Stimulated activated CD8-positive, alpha-beta memory T cell treated with anti-CD3 and anti-CD28 coated beads, Interleukin-15, amount 100 ng/mL, for 24 hours (primary cell): Measurements from ENCODE around the gene CEACAM3.

ENCODE experiments used
- DNase-seq: peaks from one replicate; pipeline ENCODE4 v3.0.0-alpha.2; 2020; ENCODE audit warnings: low read depth

CEACAM3 gene

DNA sequence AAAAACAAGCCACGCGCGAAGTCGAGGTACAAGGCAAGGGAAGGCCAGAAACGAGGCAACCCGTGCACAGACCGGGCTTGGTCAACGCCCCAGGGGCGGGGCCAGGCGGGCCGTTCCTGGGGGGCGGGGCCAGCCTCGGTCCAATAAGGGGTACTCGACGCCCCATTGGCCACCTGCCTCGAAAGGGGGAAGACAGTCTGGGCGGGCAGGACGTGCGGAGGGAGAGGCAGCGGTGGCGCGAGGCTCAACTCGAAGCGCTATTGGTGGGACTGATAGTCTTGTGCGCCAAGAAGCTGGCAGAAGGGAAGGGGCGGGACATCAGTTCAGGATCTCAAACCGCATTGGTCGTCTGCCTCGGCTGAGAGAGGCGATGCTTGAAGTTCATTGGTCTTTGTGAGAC is 48.2 kb downstream of the CEACAM3 start, which contains the start of gene LYPD4:
Gene LYPD4 (minus strand): TSS at position 83 of the 400 bp plus-strand sequence. CDS start 5,398 bp downstream, outside the sequence.
- DNase-seq = no peak

DNA sequence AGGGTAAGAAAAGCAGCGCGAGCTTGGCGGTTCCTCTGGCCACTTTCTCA is 48.4 kb downstream of the CEACAM3 start, which contains the start of gene DMRTC2:
Gene DMRTC2 (plus strand): TSS at position 42 of the 50 bp plus-strand sequence. CDS start 2,387 bp downstream, outside the sequence.
- DNase-seq = no peak

DNA sequence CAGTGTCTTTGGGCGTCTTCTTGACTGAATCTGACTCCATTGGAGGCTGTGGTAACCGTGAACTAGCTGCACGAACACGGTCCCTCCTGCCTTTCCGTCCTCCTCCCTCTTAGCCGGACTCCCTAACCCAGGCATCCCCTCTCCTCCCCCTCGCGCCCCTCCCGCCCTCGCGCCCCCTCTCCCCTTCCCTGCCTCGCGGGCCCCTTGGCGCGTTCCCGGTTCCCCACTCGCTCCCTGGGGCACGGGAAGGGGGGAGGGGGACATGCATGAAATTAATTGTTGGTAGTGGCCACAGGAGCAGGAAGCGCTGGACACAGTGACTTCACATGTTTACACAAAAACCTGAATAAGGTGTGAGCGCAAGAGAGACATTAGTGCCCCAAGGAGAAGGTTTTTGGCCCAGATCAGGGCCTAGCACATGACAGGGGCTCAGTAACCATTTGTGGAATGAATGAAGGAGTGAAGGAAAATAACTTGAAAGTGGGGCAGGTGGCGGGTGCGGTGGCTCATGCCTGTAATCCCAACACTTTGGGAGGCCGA is 48.7 kb downstream of the CEACAM3 start:
- DNase-seq = no peak

DNA sequence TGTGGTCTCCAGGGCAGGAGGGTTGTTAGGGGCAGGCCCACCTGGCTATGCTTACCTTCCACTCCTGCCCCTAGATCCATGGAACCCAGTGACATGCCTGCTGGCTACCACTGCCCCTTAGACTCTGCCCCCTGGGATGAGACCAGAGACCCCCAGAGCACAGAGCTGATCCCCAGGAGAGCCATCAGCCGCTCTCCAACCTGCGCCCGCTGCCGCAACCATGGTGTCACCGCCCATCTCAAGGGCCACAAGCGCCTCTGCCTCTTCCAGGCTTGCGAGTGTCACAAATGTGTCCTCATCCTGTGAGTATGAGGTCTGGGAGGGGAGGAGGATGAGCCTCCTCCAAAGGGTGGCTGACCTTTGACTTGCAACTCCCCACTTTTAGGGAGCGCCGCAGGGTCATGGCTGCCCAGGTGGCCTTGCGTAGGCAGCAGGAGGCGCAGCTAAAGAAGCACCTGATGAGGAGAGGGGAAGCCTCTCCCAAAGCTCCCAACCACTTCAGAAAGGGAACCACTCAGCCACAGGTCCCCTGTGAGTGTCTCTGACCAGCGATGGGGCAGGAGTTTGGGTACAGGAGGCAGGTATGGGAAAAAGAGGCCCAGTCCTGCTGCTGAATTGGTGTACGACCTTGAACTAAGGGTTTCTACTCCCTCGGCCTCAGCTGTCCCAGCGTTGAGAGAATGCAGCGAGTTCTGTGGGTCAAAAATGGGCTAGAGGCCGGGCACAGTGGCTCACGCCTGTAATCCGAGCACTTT is 51.1 kb downstream of the CEACAM3 start:
- no peak for DNase-seq

DNA sequence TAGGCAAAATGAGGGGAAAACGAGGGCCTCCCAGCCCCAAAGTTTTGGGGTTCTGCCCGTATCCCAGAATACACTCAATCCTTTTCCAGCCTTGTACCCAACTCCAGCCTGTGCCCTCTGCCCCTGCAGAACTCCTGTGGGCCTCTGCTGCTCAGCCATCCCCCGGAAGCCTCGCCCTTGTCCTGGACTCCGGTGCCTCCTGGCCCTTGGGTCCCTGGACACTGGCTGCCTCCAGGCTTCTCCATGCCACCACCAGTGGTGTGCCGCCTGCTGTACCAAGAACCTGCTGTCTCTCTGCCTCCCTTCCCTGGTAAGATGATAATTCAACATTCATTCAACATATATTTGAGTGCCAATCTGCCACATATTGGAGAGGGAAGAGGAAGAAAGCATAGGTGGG is 52.3 kb downstream of the CEACAM3 start:
- DNase-seq = no peak

DNA sequence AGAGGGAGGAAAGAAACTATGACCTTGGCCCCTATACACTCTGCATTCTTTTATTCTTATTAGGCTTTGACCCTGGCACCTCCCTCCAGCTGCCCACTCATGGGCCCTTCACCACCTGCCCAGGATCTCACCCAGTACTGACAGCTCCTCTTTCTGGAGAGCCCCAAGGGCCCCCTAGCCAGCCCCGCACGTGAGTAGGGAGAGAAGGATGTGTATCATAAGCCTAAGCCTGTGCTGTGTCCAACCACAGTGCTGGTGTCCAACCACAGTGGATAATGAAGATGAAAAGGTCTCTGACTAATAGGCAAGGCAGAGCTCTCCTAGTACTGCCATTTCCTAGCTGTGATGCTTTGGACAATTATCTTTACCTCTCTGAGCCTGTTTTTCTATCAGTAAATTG is 52.7 kb downstream of the CEACAM3 start:
- DNase-seq = no peak

DNA sequence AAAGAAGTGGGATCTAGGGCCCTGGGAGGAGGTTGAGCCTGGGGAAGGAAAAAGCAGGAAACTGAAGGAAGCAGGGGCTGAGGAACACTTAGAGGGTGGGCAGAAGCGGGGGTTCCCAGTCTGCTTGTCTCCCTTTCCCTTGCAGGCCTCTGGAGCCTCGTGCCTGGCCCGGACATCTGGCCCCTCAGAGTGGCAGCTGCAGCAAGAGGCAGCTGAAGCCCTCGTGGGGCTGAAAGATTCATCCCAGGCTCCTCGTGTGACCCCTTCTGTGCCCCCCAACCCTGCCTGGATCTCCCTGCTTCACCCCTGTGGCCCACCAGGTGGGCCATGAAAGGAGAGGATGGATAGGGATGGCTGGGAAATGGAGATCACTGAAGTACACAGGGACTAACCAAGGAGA is 54.0 kb downstream of the CEACAM3 start:
- DNase-seq = no peak

DNA sequence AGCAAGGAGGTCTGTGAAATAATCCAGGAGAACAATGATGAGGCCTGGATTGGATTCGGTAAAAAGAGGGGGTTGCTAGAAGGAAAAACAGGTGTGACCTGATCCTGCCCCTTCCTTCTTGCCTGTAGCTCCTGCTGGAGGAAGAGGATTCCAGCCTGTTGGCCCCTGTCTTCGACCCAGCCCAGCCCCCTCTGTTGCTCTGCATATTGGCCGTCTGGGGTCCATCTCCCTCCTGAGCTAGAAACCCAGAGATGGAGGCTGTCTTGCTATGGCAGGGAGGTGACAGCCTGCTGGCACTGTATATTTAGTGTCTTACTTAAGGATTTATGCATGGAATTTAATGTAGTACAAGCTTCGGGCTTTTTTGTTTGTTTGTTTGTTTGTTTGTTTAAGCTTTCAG is 55.1 kb downstream of the CEACAM3 start:
- DNase-seq = no peak

DNA sequence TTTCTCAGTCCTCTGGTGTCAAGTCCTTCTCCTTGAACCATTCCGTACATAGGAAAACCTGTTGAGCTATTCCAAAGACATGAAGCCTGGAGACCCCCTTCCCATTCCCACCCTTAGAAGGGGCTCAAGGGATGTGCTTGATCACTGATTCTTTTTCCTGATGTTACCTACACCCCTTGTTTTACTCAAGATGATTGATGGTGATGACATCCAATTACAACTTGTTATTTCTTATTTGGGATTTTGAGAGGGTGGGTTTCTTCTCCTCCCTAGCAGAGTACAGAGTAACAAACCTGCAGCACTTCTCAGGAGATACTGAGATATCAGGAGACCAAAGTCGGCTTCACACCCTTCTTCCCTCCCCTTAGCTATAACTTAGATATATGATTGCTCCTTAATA is 57.0 kb downstream of the CEACAM3 start:
- DNase-seq = no peak

DNA sequence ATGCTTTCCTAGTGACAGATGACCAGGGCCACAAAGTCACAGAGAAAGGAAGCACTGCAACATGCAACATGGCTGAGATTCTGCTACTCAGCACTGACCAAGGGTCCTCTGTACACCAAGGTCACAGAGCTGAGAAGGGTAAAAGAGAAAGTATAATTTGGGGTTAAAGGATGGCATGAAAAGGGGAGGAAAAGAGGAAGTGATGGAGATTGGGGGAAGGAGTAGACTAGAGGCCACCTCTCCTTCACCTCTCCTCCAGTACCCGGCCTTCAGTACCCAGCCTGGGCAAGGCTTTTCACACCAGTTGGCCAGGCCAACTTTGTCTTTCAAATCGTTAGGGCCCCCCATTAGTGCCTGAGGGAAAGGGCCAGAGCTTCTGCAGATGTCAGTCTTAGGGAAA is 57.4 kb downstream of the CEACAM3 start:
- DNase-seq = no peak

DNA sequence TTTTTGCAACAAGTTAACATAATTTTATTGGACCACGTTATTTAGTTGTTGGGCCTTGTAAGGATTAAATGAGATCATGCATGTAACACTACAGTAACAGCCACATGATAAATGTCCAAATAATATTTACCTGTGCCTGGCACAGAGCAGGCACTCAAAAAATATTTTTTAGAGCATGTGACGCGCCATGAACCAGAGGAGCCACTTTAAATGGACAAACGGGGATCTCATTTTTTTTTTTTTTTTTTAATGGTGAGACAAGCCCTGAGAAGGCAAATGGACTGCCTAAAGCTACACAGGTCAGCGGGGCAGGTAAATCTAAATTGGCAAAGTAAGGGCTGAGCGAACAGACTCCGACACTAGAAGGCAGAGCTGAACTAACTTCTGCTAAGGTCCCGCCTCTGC is 62.8 kb downstream of the CEACAM3 start:
- DNase-seq = no peak

DNA sequence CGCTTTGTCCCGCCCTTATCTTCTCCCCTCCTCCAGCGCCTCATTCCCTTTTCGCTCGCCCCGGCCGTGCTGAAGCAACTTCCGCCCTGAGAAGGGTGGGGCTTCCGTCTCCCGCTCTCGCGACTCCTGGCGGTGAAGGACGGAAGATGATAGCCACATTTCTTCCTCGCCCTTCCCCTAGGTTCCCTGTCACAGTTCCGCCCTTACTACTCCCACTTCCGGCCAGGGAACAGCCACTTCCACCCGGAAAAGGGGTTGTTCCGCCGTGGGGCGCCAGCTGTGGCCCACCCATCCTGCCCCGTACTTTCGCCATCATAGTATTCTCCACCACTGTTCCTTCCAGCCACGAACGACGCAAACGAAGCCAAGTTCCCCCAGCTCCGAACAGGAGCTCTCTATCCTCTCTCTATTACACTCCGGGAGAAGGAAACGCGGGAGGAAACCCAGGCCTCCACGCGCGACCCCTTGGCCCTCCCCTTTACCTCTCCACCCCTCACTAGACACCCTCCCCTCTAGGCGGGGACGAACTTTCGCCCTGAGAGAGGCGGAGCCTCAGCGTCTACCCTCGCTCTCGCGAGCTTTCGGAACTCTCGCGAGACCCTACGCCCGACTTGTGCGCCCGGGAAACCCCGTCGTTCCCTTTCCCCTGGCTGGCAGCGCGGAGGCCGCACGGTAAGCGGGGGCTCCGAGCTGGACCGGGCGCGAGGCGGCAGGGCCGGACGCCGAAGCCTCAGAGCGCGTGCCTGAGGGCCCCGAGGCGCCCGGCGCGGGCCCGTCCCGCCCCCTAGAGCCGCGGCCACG is 63.4 kb downstream of the CEACAM3 start, which contains the start of gene RPS19:
Gene RPS19 (plus strand): TSS at position 638 of the 801 bp plus-strand sequence. CDS start 520 bp downstream, outside the sequence.
- peak; percentile 95 for DNase-seq

DNA sequence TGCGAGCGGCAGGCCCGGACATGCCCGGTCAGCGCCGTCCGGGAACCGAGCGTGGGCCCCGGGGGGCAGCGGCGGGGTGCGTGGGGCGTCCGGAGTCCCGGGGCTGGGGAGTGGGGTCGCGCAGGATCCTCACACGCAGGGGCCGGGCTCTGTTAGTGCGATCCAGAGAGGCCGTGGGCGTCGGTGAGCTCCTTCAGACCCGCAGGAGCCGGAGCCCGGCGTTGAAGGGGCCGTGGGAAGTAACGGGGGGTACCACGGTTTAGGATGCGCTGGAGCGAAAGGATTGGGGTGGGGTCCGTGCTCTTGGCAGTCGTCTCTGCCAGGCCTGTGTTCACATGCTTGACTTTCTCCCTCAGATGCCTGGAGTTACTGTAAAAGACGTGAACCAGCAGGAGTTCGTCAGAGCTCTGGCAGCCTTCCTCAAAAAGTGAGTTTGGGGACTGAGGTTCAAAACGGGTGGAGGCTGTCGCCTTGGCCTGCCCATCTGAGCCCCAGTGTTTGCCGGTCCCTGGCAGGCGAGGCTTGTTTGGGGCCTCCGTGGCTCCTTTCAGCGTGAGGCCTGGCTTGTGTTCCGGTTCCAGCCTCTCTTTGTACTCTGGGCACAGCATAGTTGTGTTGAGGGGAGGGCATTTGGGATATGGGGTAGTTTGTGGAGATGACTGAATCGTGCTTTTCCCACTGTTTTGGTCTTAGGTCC is 64.2 kb downstream of the CEACAM3 start:
- no peak for DNase-seq
